Breast epithelium (tissue), 3 donors: ENCODE results near the gene NPBWR2.

ENCODE experiments used
- POLR2A ChIP-seq: fragments of 450-650 bp; IDR thresholded peaks from one replicate; pipeline ENCODE4 v1.6.1; 2016; ENCODE audit warnings: antibody characterized with exemption, mild to moderate bottlenecking, moderate library complexity
- POLR2AphosphoS5 ChIP-seq, 3 donors: sonication (generic); formaldehyde crosslinking; IDR thresholded peaks; one replicate each; pipeline ENCODE4 v1.6.1; 2017; ENCODE audit warnings: antibody characterized with exemption in 3 of 3
- TF ChIP-seq, protein P1 (sequence below), 3 donors: fragments of 450-650 bp; IDR thresholded peaks; one replicate each; pipeline ENCODE4 v1.5.1; 2016 to 2017; ENCODE audit warnings: antibody characterized with exemption in 3 of 3, mild to moderate bottlenecking in 3 of 3, moderate library complexity in 3 of 3

DNA sequence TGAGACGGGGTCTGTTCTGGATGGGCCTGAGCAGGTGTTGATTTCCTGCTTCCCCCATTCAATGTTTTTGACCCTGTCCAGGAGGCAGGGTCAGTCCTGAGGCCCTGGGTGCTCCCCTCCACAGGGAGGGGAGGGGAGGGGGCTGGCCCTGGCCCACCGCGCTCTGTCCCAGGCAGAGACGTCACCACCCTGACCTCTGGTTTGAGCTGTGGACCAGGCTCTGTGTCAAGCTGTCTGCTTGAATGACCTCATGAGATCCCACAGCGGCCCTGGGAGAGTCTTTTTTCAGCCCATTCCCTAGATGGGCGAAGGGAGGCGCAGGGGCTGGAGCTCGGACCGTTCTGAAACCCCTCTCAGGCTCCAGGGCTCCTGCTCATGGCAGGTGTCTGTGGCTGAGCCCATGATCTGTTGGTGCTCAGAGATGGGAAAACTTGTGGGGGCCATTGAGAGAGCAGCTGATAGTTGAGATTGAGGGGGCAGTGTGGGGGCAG is 14.3 kb downstream of the NPBWR2 start:
- no peak for TF ChIP-seq POLR2A
- TF ChIP-seq, protein P1, sequence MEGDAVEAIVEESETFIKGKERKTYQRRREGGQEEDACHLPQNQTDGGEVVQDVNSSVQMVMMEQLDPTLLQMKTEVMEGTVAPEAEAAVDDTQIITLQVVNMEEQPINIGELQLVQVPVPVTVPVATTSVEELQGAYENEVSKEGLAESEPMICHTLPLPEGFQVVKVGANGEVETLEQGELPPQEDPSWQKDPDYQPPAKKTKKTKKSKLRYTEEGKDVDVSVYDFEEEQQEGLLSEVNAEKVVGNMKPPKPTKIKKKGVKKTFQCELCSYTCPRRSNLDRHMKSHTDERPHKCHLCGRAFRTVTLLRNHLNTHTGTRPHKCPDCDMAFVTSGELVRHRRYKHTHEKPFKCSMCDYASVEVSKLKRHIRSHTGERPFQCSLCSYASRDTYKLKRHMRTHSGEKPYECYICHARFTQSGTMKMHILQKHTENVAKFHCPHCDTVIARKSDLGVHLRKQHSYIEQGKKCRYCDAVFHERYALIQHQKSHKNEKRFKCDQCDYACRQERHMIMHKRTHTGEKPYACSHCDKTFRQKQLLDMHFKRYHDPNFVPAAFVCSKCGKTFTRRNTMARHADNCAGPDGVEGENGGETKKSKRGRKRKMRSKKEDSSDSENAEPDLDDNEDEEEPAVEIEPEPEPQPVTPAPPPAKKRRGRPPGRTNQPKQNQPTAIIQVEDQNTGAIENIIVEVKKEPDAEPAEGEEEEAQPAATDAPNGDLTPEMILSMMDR (IDR thresholded peaks at IDR 0.05), result no peak
- TF ChIP-seq POLR2AphosphoS5 (IDR thresholded peaks at IDR 0.05), result no peak
